H1 (cell line): Measurements from ENCODE around the gene MPPED2. TPM values are rescaled to one million over a fixed set of nuclear protein-coding genes. Genes with fewer than 3 reads are reported as not detected.

Experiments
- CTCF ChIA-PET: fragments of 300-600 bp; sonication (Branson Sonifier 250); formaldehyde crosslinking; loops from one replicate; lab custom pipeline; 2021; ENCODE audit not compliant: partially characterized antibody; lab: Charles Lee
- POLR2A ChIA-PET: fragments of 300-600 bp; sonication (Branson Sonifier 250); formaldehyde crosslinking; loops from one replicate; lab custom pipeline; 2021; ENCODE audit warnings: inconsistent platforms; ENCODE audit not compliant: partially characterized antibody; lab: Charles Lee
- DNase-seq, 2 experiments: peaks; one replicate each; pipeline versions ENCODE4 v3.0.0 to v3.0.0-alpha.2; 2010 to 2022; ENCODE audit warnings: low spot score in 2 of 2, low read depth in 1 of 2, mixed read lengths in 1 of 2
- FAIRE-seq: peaks from 2 replicates; lab custom pipeline; 2011; peaks lifted over from hg19 to GRCh38; lab: Jason Lieb, UNC
- H2AFZ ChIP-seq: 2 replicates; pipeline ENCODE4 v1.8.1; 2012; ENCODE audit warnings: low read length, inconsistent platforms
- H2AK5ac ChIP-seq: 2 replicates; pipeline ENCODE4 v1.6.1; 2013; ENCODE audit warnings: low read depth, low read length
- H2BK120ac ChIP-seq: replicated peaks from 2 replicates; pipeline ENCODE3; 2013; ENCODE audit warnings: low read depth, low read length, inconsistent platforms
- H2BK12ac ChIP-seq: 2 replicates; pipeline ENCODE4 v1.6.1; 2013; ENCODE audit warnings: low read depth, low read length
- H2BK15ac ChIP-seq: 2 replicates; pipeline ENCODE4 v1.6.1; 2013; ENCODE audit warnings: low read length
- H2BK20ac ChIP-seq: 2 replicates; pipeline ENCODE4 v1.6.1; 2013; ENCODE audit warnings: low read length
- H2BK5ac ChIP-seq: 2 replicates; pipeline ENCODE4 v1.6.1; 2013; ENCODE audit warnings: low read depth, low read length
- H3K14ac ChIP-seq: 2 replicates; pipeline ENCODE4 v1.6.1; 2013; ENCODE audit warnings: inconsistent platforms; ENCODE audit not compliant: insufficient read length
- H3K18ac ChIP-seq: 2 replicates; pipeline ENCODE4 v1.6.1; 2013; ENCODE audit warnings: low read length; ENCODE audit errors: extremely low read depth
- H3K23ac ChIP-seq: 2 replicates; pipeline ENCODE4 v1.6.1; 2013; ENCODE audit warnings: inconsistent platforms; ENCODE audit not compliant: insufficient read length
- H3K23me2 ChIP-seq: 2 replicates; pipeline ENCODE4 v1.6.1; 2013; ENCODE audit warnings: low read depth, low read length
- H3K27ac ChIP-seq: 2 replicates; pipeline ENCODE4 v1.6.1; 2011; ENCODE audit warnings: low read depth, low read length, inconsistent platforms
- H3K27me3 ChIP-seq, 4 experiments: replicated peaks in 1 of 4; 1 replicate in 1 of 4; 2 replicates in 3 of 4; pipeline versions ENCODE4 v1.6.1 to v1.8.1; 2011 to 2013; ENCODE audit warnings: low read length in 3 of 4, mild to moderate bottlenecking in 3 of 4, inconsistent platforms in 2 of 4, mixed read lengths in 2 of 4, moderate library complexity in 1 of 4; ENCODE audit not compliant: control insufficient read depth in 3 of 4, insufficient read depth in 3 of 4; ENCODE audit errors: extremely low read depth in 1 of 4
- H3K36me3 ChIP-seq, 4 experiments: 2 replicates each; pipeline versions ENCODE4 v1.6.1 to v1.8.1; 2011 to 2013; ENCODE audit warnings: mild to moderate bottlenecking in 4 of 4, low read length in 3 of 4, moderate library complexity in 2 of 4, control low read depth in 1 of 4, inconsistent platforms in 1 of 4; ENCODE audit not compliant: insufficient read depth in 4 of 4, control insufficient read depth in 2 of 4
- H3K4ac ChIP-seq: replicated peaks from 2 replicates; pipeline ENCODE3; 2013; ENCODE audit warnings: low read length, low read depth, mixed read lengths, inconsistent platforms; ENCODE audit not compliant: insufficient read length
- H3K4me1 ChIP-seq, 4 experiments: replicated peaks in 1 of 4; 1 replicate in 1 of 4; 2 replicates in 3 of 4; pipeline versions ENCODE4 v1.6.1 to v1.8.1; 2011 to 2013; ENCODE audit warnings: low read length in 3 of 4, inconsistent platforms in 2 of 4, mixed read lengths in 1 of 4; ENCODE audit not compliant: insufficient read depth in 4 of 4, control insufficient read depth in 3 of 4
- H3K4me2 ChIP-seq, 2 experiments: 2 replicates each; pipeline versions ENCODE4 v1.6.1 to v1.8.1; 2011 to 2013; ENCODE audit warnings: low read depth in 2 of 2, low read length in 2 of 2, control low read depth in 1 of 2, inconsistent platforms in 1 of 2, mild to moderate bottlenecking in 1 of 2; ENCODE audit not compliant: insufficient read depth in 1 of 2
- H3K4me3 ChIP-seq, 4 experiments: fragments of 200-600, 300-600 bp in 1 of 4; sonication (generic), shearing (Covaris generic), sonication (Bioruptor Twin) in 1 of 4; 2 replicates each; pipeline versions ENCODE4 v1.5.1 to v1.8.1; 2011 to 2016; ENCODE audit warnings: low read length in 4 of 4, low read depth in 3 of 4, control low read depth in 2 of 4, inconsistent platforms in 2 of 4, mild to moderate bottlenecking in 2 of 4, mixed read lengths in 1 of 4, moderate library complexity in 1 of 4; ENCODE audit not compliant: insufficient read depth in 2 of 4; ENCODE audit errors: extremely low read depth in 1 of 4
- H3K56ac ChIP-seq: replicated peaks from 2 replicates; pipeline ENCODE3; 2013; ENCODE audit warnings: low read depth, mild to moderate bottlenecking, mixed read lengths, low read length, inconsistent platforms; ENCODE audit not compliant: insufficient read length
- H3K79me1 ChIP-seq: 2 replicates; pipeline ENCODE4 v1.6.1; 2013; ENCODE audit warnings: low read depth, low read length, control low read depth
- H3K79me2 ChIP-seq, 2 experiments: 2 replicates each; pipeline versions ENCODE4 v1.6.1 to v1.8.1; 2012 to 2013; ENCODE audit warnings: low read length in 2 of 2, mild to moderate bottlenecking in 2 of 2, inconsistent platforms in 1 of 2; ENCODE audit not compliant: insufficient read depth in 2 of 2, control insufficient read depth in 1 of 2
- H3K9ac ChIP-seq, 4 experiments: replicated peaks in 1 of 4; 1 replicate in 1 of 4; 2 replicates in 3 of 4; pipeline versions ENCODE4 v1.6.1 to v1.8.1; 2011 to 2013; ENCODE audit warnings: low read depth in 3 of 4, low read length in 3 of 4, control low read depth in 2 of 4, mild to moderate bottlenecking in 2 of 4, moderate library complexity in 2 of 4, inconsistent platforms in 1 of 4; ENCODE audit errors: extremely low read depth in 1 of 4
- H3K9me3 ChIP-seq, 2 experiments: 2 replicates each; pipeline versions ENCODE4 v1.6.1 to v1.8.1; 2012 to 2013; ENCODE audit warnings: mild to moderate bottlenecking in 2 of 2, moderate library complexity in 2 of 2, control low read depth in 1 of 2, inconsistent platforms in 1 of 2, low read depth in 1 of 2, low read length in 1 of 2, mixed read lengths in 1 of 2; ENCODE audit not compliant: insufficient read depth in 2 of 2
- H4K20me1 ChIP-seq, 2 experiments: replicated peaks in 1 of 2; 2 replicates each; pipeline versions ENCODE3 to v1.8.1; 2011 to 2013; ENCODE audit warnings: inconsistent platforms in 2 of 2, low read length in 2 of 2, mild to moderate bottlenecking in 1 of 2; ENCODE audit not compliant: insufficient read depth in 2 of 2, control insufficient read depth in 1 of 2
- H4K5ac ChIP-seq: 2 replicates; pipeline ENCODE4 v1.6.1; 2013; ENCODE audit warnings: low read length, low read depth, mixed read lengths, inconsistent platforms; ENCODE audit not compliant: insufficient read length
- H4K8ac ChIP-seq: 2 replicates; pipeline ENCODE4 v1.8.0; 2013; ENCODE audit warnings: mild to moderate bottlenecking, moderate library complexity, low read length, inconsistent platforms; ENCODE audit not compliant: insufficient read depth; ENCODE audit errors: extremely low read depth
- H4K91ac ChIP-seq: replicated peaks from 2 replicates; pipeline ENCODE3; 2013; ENCODE audit warnings: low read length, mixed read lengths, inconsistent platforms; ENCODE audit not compliant: insufficient read length
- ASH2L ChIP-seq: fragments of 200-600, 300-600 bp; sonication (generic); IDR thresholded peaks from one replicate; pipeline ENCODE4 v1.7.1; 2017; ENCODE audit warnings: low read length
- CBX8 ChIP-seq: fragments of 300-800, 300-1000 bp; sonication (generic); IDR thresholded peaks from 2 replicates; pipeline ENCODE4 v1.7.1; 2016; ENCODE audit warnings: low read depth, low read length, borderline replicate concordance
- HDAC2 ChIP-seq, 2 experiments: fragments of 300-600 bp in 1 of 2; sonication (generic) in 1 of 2; IDR thresholded peaks; 2 replicates each; pipeline ENCODE4 v1.6.1; 2011 to 2012; ENCODE audit warnings: low read depth in 2 of 2, low read length in 2 of 2, mild to moderate bottlenecking in 2 of 2, moderate library complexity in 2 of 2, borderline replicate concordance in 1 of 2, inconsistent platforms in 1 of 2
- JUN ChIP-seq: IDR thresholded peaks from 2 replicates; pipeline ENCODE4 v1.6.1; 2011; ENCODE audit warnings: low read depth, mild to moderate bottlenecking, improper control_type of control experiment, low read length
- POU5F1 ChIP-seq: IDR thresholded peaks from 2 replicates; pipeline ENCODE4 v1.6.1; 2011; ENCODE audit warnings: low read depth, mild to moderate bottlenecking, low read length, moderate library complexity
- TBP ChIP-seq: IDR thresholded peaks from 2 replicates; pipeline ENCODE4 v1.6.1; 2011; ENCODE audit warnings: low read depth, low read length, improper control_type of control experiment
- ZNF274 ChIP-seq: IDR thresholded peaks from 2 replicates; pipeline ENCODE4 v1.7.0; 2012; ENCODE audit warnings: low read length, borderline replicate concordance; ENCODE audit errors: extremely low read depth
- WGBS, 2 experiments: shearing (Covaris generic) in 1 of 2; methylation state at CpG; one replicate each; pipeline versions ENCODE4 v1.1.6 to v1.1.7; 2013 to 2015; ENCODE audit warnings: low lambda C conversion rate in 2 of 2, mixed read lengths in 2 of 2, inconsistent platforms in 1 of 2, low coverage in 1 of 2, missing lambda C conversion rate in 1 of 2; ENCODE audit not compliant: insufficient replicate concordance in 2 of 2, insufficient coverage in 1 of 2, insufficient read length in 1 of 2; ENCODE audit errors: extremely low coverage in 1 of 2, missing lambda C conversion rate in 1 of 2; 5-methylcytosine and 5-hydroxymethylcytosine counted together
- polyA plus RNA-seq, 7 experiments: library from polyadenylated mRNA; depleted of rRNA in 3 of 7; stranded (reverse) in 5 of 7; unstranded in 2 of 7; fragments of >200 nt in 5 of 7; fragments of 200-250 nt in 2 of 7; gene quantifications; 1 replicate in 5 of 7; 2 replicates in 1 of 7; 4 replicates in 1 of 7; pipeline versions ENCODE4 v1.2.1 to v1.2.3, GENCODE V29; 2011 to 2013; ENCODE audit warnings: missing spikeins in 2 of 7, mixed read lengths in 2 of 7
- total RNA-seq: library from RNA; stranded (reverse); fragmentation: NEBNext Ultra II Directional; extraction: Animal tissue kit (Norgen Biotek cat#: 25700); gene quantifications from 2 replicates; pipeline ENCODE4 v1.2.1, GENCODE V29; 2021

MPPED2 gene
- total and polyA plus RNA-seq, 2 of the 8 experiments (the other 6 are each of a cell fraction or from before 2014, with no cell fraction given): 1.3 to 3.5 TPM

DNA sequence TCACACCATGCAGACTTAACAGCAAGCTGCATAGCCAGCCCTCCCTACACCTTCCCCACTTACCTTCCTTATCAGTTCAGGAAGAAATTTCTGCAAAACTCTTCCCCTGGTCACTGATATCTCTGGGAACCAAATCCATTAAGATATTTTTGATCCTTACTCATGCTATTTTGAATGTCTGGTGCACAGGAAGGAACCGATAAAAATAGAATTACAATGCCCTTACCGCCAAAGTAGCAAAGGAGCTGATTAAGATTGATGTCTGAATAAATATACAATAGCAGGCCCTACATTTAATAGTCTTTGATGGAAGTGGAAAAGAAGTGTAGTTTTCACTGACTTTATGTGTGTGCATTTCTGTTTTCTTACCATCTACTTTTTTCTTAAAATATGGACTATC lies 117.3 kb downstream of the MPPED2 start:
- CTCF ChIA-PET: no interaction called here

More for the DNA sequence above, 117.3 kb downstream of the MPPED2 start:
- Histone ChIP-seq H3K9me3 (no peaks in the 10 kb centered on the region), H3K23ac (no peak overlapping the region), H4K8ac (no peak overlapping the region), H3K27ac (no peak overlapping the region), H3K27me3 (no peaks in the 10 kb centered on the region), H3K9ac (no peak overlapping the region), H2AFZ (no peak overlapping the region), H3K14ac (no peak overlapping the region), H2BK15ac (no peak overlapping the region), H3K4me1 (peaks cover 0 to 10% (median 1%) of the 10 kb centered on the region in 4 experiments; a peak in 3 of 7 replicates), H3K23me2 (no peaks in the 10 kb centered on the region), H4K20me1 (no peaks in the 10 kb centered on the region), H4K91ac (no peak overlapping the region), H3K18ac (no peak overlapping the region), H4K5ac (no peak overlapping the region), H2BK120ac (no peak overlapping the region), H3K36me3 (no peaks in the 10 kb centered on the region), H3K79me1 (no peaks in the 10 kb centered on the region), H3K56ac (no peak overlapping the region), H2BK20ac (no peak overlapping the region), H2BK5ac (no peak overlapping the region), H2AK5ac (no peak overlapping the region), H3K4ac (no peak overlapping the region), H3K4me3 (no peak overlapping the region), H3K4me2 (no peak overlapping the region), H3K79me2 (no peaks in the 10 kb centered on the region), H2BK12ac (no peak overlapping the region)
- WGBS, 2 experiments: 95% methylated on average over 2 of the region's 2 CpGs; no CpG with 5 or more reads in 1 of the 2 experiments
- no peak for TF ChIP-seq ASH2L
- TF ChIP-seq JUN: no peak
- TF ChIP-seq ZNF274: no peak
- TF ChIP-seq POU5F1: no peak
- no peak for TF ChIP-seq CBX8
- no peak for TF ChIP-seq HDAC2 (IDR thresholded peaks at IDR 0.05; ENCODE audit: borderline replicate concordance in 1 of 2, low read depth in 2 of 2, low read length in 2 of 2)
- TF ChIP-seq TBP: no peak
- POLR2A ChIA-PET: no interaction called here
- no peak for DNase-seq
- no peak for FAIRE-seq
